Kidney (tissue), 14 donors: ENCODE data around the gene CBLB. TPM values are rescaled to one million over a fixed set of nuclear protein-coding genes. Genes with fewer than 3 reads are reported as not detected.

Experiments used
- DNase-seq, 5 donors: peaks; one replicate each; pipeline ENCODE4 v3.0.0-alpha.2; 2013 to 2020
- FAIRE-seq: peaks from 2 replicates; lab custom pipeline; 2012; peaks lifted over from hg19 to GRCh38; lab: Jason Lieb, UNC
- H3K27ac ChIP-seq, 2 donors: one replicate each; pipeline ENCODE4 v1.7.0; 2013; ENCODE audit warnings: low read depth in 2 of 2, low read length in 2 of 2, inconsistent platforms in 1 of 2
- H3K27me3 ChIP-seq: one replicate; pipeline ENCODE4 v1.7.1; 2013; ENCODE audit warnings: low read length, inconsistent platforms; ENCODE audit not compliant: control insufficient read depth, insufficient read depth
- H3K36me3 ChIP-seq, 3 donors: one replicate each; pipeline versions ENCODE4 v1.7.0 to v1.7.1; 2013; ENCODE audit warnings: low read length in 3 of 3, control low read depth in 1 of 3, inconsistent platforms in 1 of 3; ENCODE audit not compliant: insufficient read depth in 3 of 3, control insufficient read depth in 2 of 3
- H3K4me1 ChIP-seq, 3 donors: one replicate each; pipeline versions ENCODE4 v1.7.0 to v1.7.1; 2013; ENCODE audit warnings: low read length in 3 of 3, inconsistent platforms in 1 of 3, low read depth in 1 of 3; ENCODE audit not compliant: control insufficient read depth in 2 of 3, insufficient read depth in 2 of 3
- H3K4me3 ChIP-seq, 3 donors: one replicate each; pipeline versions ENCODE4 v1.7.0 to v1.8.1; 2013; ENCODE audit warnings: low read length in 3 of 3, control low read depth in 1 of 3, inconsistent platforms in 1 of 3
- H3K9ac ChIP-seq, 3 donors: one replicate each; pipeline versions ENCODE4 v1.7.0 to v1.7.1; 2013; ENCODE audit warnings: low read length in 3 of 3, control low read depth in 1 of 3, inconsistent platforms in 1 of 3
- H3K9me3 ChIP-seq, 3 donors: one replicate each; pipeline versions ENCODE4 v1.7.0 to v1.7.1; 2013; ENCODE audit warnings: low read length in 3 of 3, control low read depth in 1 of 3, inconsistent platforms in 1 of 3; ENCODE audit not compliant: control insufficient read depth in 2 of 3, insufficient read depth in 1 of 3
- intact Hi-C: fragments of 100-400 bp; cut with DNase I; formaldehyde crosslinking; loops from one replicate; pipeline ENCODE4 v1.11.1; 2022
- polyA plus RNA-seq: library from polyadenylated mRNA; stranded (reverse); fragments of 350-450 nt; fragmentation: Illumina TruSeq; extraction: RNeasy Lipid Tissue Mini Kit (QIAGEN cat#74804); gene quantifications from one replicate; pipeline ENCODE4 v1.2.3, GENCODE V29; 2014; ENCODE audit warnings: low read depth, low replicate concordance; ENCODE audit not compliant: insufficient read depth
- total RNA-seq: library from RNA; stranded (reverse); fragmentation: NEBNext Ultra II Directional; extraction: Animal tissue kit (Norgen Biotek cat#: 25700); gene quantifications from one replicate; pipeline ENCODE4 v1.2.1, GENCODE V29; 2021
- TF ChIP-seq, protein P1 (sequence below): IDR thresholded peaks from 3 replicates; pipeline ENCODE4 v1.5.1; 2012; ENCODE audit warnings: mild to moderate bottlenecking, moderate library complexity, borderline replicate concordance; ENCODE audit not compliant: insufficient read depth; ENCODE audit errors: extremely low read depth
- donor health status: control.
- donor health status: control.
- donor health status: control.
- donor health status: control.
- donor health status: control.
- donor health status: DM: yes; HTN: yes; CAD: no.
- donor health status: Normal renal cell carcinoma (clear cell type).

Gene CBLB
- total and polyA plus RNA-seq, 2 donors from 2014 or later: 7.7 to 48.4 TPM

DNA sequence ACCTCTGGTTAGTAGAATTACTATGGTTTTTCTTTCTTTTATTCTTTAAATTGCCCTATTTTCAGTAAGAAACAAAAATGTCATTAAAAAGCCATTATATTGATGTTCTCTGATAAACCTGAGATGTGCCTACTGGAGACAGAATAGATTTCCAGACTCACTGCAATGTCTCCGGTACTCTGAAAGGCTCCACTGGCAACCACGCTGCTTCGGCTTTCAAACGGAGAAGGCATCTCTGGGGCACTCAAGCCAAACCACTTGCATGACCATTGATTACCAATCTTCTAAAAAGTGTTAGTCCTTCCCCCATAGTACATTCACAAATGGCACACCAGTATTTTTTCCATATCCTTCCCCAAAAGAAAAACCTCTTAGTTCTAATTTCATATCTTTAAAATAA is 82.6 kb downstream of the CBLB start:
- no peak overlapping the region for H3K4me3 ChIP-seq
- H3K36me3 ChIP-seq: no peaks in the 10 kb centered on the region
- DNase-seq (no peak), FAIRE-seq (no peak)
- H3K9ac ChIP-seq: no peak overlapping the region
- H3K9me3 ChIP-seq: no peaks in the 10 kb centered on the region
- peaks cover 0 to 9% (median 0%) of the 10 kb centered on the region in 3 donors for H3K4me1 ChIP-seq
- TF ChIP-seq, protein P1, sequence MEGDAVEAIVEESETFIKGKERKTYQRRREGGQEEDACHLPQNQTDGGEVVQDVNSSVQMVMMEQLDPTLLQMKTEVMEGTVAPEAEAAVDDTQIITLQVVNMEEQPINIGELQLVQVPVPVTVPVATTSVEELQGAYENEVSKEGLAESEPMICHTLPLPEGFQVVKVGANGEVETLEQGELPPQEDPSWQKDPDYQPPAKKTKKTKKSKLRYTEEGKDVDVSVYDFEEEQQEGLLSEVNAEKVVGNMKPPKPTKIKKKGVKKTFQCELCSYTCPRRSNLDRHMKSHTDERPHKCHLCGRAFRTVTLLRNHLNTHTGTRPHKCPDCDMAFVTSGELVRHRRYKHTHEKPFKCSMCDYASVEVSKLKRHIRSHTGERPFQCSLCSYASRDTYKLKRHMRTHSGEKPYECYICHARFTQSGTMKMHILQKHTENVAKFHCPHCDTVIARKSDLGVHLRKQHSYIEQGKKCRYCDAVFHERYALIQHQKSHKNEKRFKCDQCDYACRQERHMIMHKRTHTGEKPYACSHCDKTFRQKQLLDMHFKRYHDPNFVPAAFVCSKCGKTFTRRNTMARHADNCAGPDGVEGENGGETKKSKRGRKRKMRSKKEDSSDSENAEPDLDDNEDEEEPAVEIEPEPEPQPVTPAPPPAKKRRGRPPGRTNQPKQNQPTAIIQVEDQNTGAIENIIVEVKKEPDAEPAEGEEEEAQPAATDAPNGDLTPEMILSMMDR: no peak
- H3K27ac ChIP-seq: no peak overlapping the region
- intact Hi-C loops: no loop called here
- no peaks in the 10 kb centered on the region for H3K27me3 ChIP-seq

DNA sequence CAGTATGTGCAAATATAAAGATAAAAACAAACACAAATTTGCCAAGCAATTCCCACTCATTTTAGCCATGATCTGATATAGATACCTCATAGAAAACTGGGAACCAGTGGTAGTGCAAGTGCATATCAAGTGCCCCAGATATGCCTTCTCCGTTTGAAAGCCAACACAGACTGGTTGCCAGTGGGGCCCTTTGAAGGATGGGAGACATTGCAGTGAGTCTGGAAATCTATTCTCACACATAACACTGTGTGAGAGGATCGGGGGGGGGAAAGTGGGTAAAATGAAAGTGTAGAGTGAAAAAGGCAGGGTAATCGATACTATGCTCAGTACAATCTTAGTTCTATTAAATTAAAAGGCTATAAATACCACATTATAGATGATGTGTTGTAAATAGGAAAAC is 83.0 kb downstream of the CBLB start:
- no peak overlapping the region for H3K4me3 ChIP-seq
- no peaks in the 10 kb centered on the region for H3K27me3 ChIP-seq
- no peak overlapping the region for H3K9ac ChIP-seq
- intact Hi-C loops: no loop called here
- TF ChIP-seq, protein P1: no peak
- no peaks in the 10 kb centered on the region for H3K36me3 ChIP-seq
- DNase-seq (no peak), FAIRE-seq (no peak)
- H3K9me3 ChIP-seq: no peaks in the 10 kb centered on the region
- peaks cover 0 to 9% (median 0%) of the 10 kb centered on the region in 3 donors for H3K4me1 ChIP-seq
- no peak overlapping the region for H3K27ac ChIP-seq

DNA sequence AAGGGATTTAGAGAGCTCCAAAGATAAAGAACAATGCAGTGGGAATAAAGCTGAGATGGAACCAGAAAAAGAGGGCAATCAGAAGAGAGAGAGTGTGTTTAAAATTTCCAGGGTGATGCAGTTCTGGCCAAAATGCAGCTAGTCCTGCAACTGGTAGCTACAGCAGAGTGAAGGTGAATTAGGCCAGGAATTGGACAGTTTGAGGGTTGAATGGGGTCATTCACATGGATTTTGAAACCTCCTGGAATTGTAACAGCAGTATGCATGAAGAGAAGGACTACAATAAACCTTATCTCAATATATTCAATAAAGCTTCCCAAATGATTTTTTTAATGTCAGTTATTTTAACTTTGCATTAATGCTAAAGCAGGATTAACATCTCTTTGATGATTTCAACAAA is 85.2 kb downstream of the CBLB start:
- intact Hi-C loops: no loop called here
- H3K27ac ChIP-seq: no peak overlapping the region
- TF ChIP-seq, protein P1: no peak
- no peaks in the 10 kb centered on the region for H3K9me3 ChIP-seq
- DNase-seq (no peak), FAIRE-seq (no peak)
- no peaks in the 10 kb centered on the region for H3K27me3 ChIP-seq
- no peak overlapping the region for H3K4me3 ChIP-seq
- H3K36me3 ChIP-seq: no peaks in the 10 kb centered on the region
- no peak overlapping the region for H3K9ac ChIP-seq
- peaks cover 0 to 9% (median 0%) of the 10 kb centered on the region in 3 donors for H3K4me1 ChIP-seq

DNA sequence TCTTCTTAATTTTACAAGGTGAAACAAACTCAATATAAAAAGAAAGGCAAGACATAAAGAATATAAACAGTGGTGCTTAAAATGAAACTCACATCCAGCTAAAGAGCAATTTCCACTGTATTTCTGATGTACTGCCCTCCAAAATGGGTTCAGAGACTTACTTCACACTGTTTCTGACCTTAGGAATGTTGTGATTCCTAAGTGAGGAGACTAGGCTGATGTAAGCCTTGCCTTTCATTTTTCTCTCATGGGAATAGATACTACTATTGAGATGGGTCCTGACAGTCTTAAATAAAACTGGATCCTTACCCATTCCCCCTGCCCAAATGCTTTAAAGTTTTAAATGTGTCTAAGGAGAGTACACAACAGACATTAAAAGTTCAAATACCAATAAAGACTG is 86.9 kb downstream of the CBLB start:
- peaks cover 0 to 9% (median 0%) of the 10 kb centered on the region in 3 donors for H3K4me1 ChIP-seq
- H3K9me3 ChIP-seq: no peaks in the 10 kb centered on the region
- H3K27me3 ChIP-seq: no peaks in the 10 kb centered on the region
- FAIRE-seq (no peak), DNase-seq (no peak)
- TF ChIP-seq, protein P1: no peak
- no peak overlapping the region for H3K27ac ChIP-seq
- H3K36me3 ChIP-seq: no peaks in the 10 kb centered on the region
- H3K4me3 ChIP-seq: no peak overlapping the region
- no peak overlapping the region for H3K9ac ChIP-seq
- intact Hi-C loops: no loop called here
